GM13977 (cell line): ENCODE results near the gene LRRC32.

Experiments used
- DNase-seq: peaks from one replicate; pipeline ENCODE4 v3.0.0; 2012; ENCODE audit warnings: low spot score
- CTCF ChIP-seq: IDR thresholded peaks from 2 replicates; pipeline ENCODE4 v1.5.1; 2012; ENCODE audit warnings: mild to moderate bottlenecking, control low read depth; ENCODE audit not compliant: insufficient read depth; ENCODE audit errors: extremely low read depth, missing control alignments
- in situ Hi-C: fragments of 300-500 bp; cut with MboI; formaldehyde crosslinking; loops from one replicate; pipeline ENCODE4 v1.12.0; 2022; ENCODE audit warnings: low sequenced_read_pairs, low pct_unique_long_range_greater_than_20kb, mixed read lengths, inconsistent platforms; ENCODE audit not compliant: unreplicated experiment

Gene LRRC32

GRCh38 chr11:76669901-76670484 lies 554 bp downstream of the LRRC32 start:
- DNase-seq, result no peak
- in situ Hi-C loops, result loop anchor here (25.0 kb wide), 1 partner anchor 458 kb away; the partner anchor contains the start of gene WNT11
- TF ChIP-seq CTCF, result no peak

GRCh38 chr11:76668362-76669155 lies 2.0 kb downstream of the LRRC32 start:
- in situ Hi-C loops, result loop anchor here (25.0 kb wide), 1 partner anchor 456 kb away; the partner anchor contains the start of gene WNT11
- no peak for TF ChIP-seq CTCF
- no peak for DNase-seq

- in situ Hi-C loops, result loop anchor here (25.0 kb wide), 1 partner anchor 456 kb away; the partner anchor contains the start of gene WNT11
- DNase-seq, result no peak
- no peak for TF ChIP-seq CTCF
These were observed 2.7 kb downstream of the LRRC32 start for GRCh38 chr11:76667856-76668255.

- DNase-seq, result no peak
- in situ Hi-C loops, result loop anchor here (25.0 kb wide), 1 partner anchor 455 kb away; the partner anchor contains the start of gene WNT11
- no peak for TF ChIP-seq CTCF
These were observed 3.2 kb downstream of the LRRC32 start for GRCh38 chr11:76667271-76667818.

GRCh38 chr11:76666830-76667229 lies 3.7 kb downstream of the LRRC32 start:
- DNase-seq, result no peak
- in situ Hi-C loops, result loop anchor here (25.0 kb wide), 1 partner anchor 455 kb away; the partner anchor contains the start of gene WNT11
- TF ChIP-seq CTCF, result no peak

- TF ChIP-seq CTCF, result no peak
- in situ Hi-C loops, result loop anchor here (25.0 kb wide), 1 partner anchor 454 kb away; the partner anchor contains the start of gene WNT11
- no peak for DNase-seq
These were observed 4.1 kb downstream of the LRRC32 start for GRCh38 chr11:76666408-76666807.
